K562 treated with DMSO at 1 percent for 12 hours (cell line): ENCODE measurements around the gene FCGR3B. TPM values are rescaled to one million over a fixed set of nuclear protein-coding genes. Genes with fewer than 3 reads are reported as not detected.

ENCODE experiments used
- total RNA-seq: library from RNA; unstranded; fragments of 300-600 nt; gene quantifications from 2 replicates; pipeline ENCODE4 v1.2.3, GENCODE V29; 2022; ENCODE audit not compliant: insufficient read depth

FCGR3B gene
- total RNA-seq: 0.32 TPM in 1 of 2 replicates, not detected in the other

DNA sequence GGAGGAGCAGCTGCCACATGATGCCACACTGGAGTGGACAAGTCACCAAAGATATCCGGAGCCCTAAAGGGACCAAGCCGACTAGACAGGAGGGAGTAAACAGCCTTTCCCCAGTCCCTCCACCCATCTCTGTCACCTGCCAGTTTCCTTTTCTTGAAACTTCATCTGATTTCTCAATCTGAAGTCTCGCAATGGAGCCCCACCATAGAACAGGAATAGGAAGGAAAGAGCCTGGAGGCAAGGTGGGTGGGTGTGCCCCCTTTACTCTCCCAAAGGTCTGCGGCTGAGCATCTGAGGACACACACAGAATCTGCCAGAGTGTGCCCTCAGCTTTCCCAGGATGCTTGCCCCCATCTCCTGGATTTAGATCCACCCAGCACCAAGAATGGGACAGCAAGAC is at the start of gene FCGR3B:
TSS of gene FCGR3B (minus strand) at position 101 of the 400 bp plus-strand sequence. CDS start at position 19, 82 bp downstream.

GRCh38 chr1:161662684-161663339 is 31.8 kb upstream of the FCGR3B start, which contains the start of gene FCGR2B:
TSS of gene FCGR2B (plus strand) at chr1:161663143. CDS start at chr1:161663242, 99 bp downstream.

Other genes starting within 250 kb of the FCGR3B start
- gene FCGR2A, start 125.7 kb downstream of the FCGR3B start, total RNA-seq: 45.8 and 91.4 TPM in 2 replicates
- 8.4 and 11.5 TPM in 2 replicates for gene HSPA6, start 106.6 kb downstream of the FCGR3B start, total RNA-seq
- gene FCGR3A, start 81.4 kb downstream of the FCGR3B start, total RNA-seq: not detected in 2 replicates
- 8.8 and 15.3 TPM in 2 replicates for gene FCGR2B, start 32.0 kb upstream of the FCGR3B start, total RNA-seq
- 8.9 and 12.0 TPM in 2 replicates for gene FCRLA, start 76.1 kb upstream of the FCGR3B start, total RNA-seq
- 1.6 and 2.7 TPM in 2 replicates for gene FCRLB, start 90.4 kb upstream of the FCGR3B start, total RNA-seq
- 44.2 and 45.4 TPM in 2 replicates for gene DUSP12, start 118.6 kb upstream of the FCGR3B start, total RNA-seq
- 8.7 and 29.0 TPM in 2 replicates for gene ATF6, start 135.1 kb upstream of the FCGR3B start, total RNA-seq